AG04449 (cell line): ENCODE data around the gene GTF3C1.

ENCODE experiments used
- CTCF ChIA-PET: fragments of 350-600 bp; formaldehyde crosslinking; extraction: SDS; loops from one replicate; lab custom pipeline; 2021; ENCODE audit warnings: antibody characterized with exemption; lab: Yijun Ruan, JAX
- POLR2A ChIA-PET: fragments of 400-600, 350-600 bp; formaldehyde crosslinking; extraction: SDS; loops from one replicate; lab custom pipeline; 2020; ENCODE audit warnings: antibody characterized with exemption, inconsistent platforms; lab: Yijun Ruan, JAX
- DNase-seq: peaks from one replicate; pipeline ENCODE4 v3.0.0-alpha.2; 2010; ENCODE audit warnings: low read depth, low spot score
- H3K4me3 ChIP-seq: 2 replicates; pipeline ENCODE4 v1.5.1; 2011; ENCODE audit warnings: low read depth, mild to moderate bottlenecking, control low read depth, low read length
- CTCF ChIP-seq: IDR thresholded peaks from one replicate; pipeline ENCODE4 v1.5.1; 2011; ENCODE audit warnings: mild to moderate bottlenecking, moderate library complexity, low read length, control low read depth, inconsistent platforms; ENCODE audit not compliant: insufficient read depth; ENCODE audit errors: missing control alignments

GTF3C1 gene

GRCh38 chr16:27468941-27469531, 80.7 kb downstream of the GTF3C1 start:
- TF ChIP-seq CTCF = no peak
- H3K4me3 ChIP-seq = no peak overlapping the region
- no peak for DNase-seq
- ChIA-PET CTCF (interaction anchor here (1.3 kb wide), 1 partner anchor 9 kb away, joined by 4 read pairs; no protein-coding TSS in a partner anchor), POLR2A (no interaction called here)

GRCh38 chr16:27465483-27465879, 84.2 kb downstream of the GTF3C1 start:
- CTCF ChIA-PET = interaction anchor here (0.8 kb wide), 1 partner anchor 9 kb away, joined by 3 read pairs; no protein-coding TSS in a partner anchor
- no peak overlapping the region for H3K4me3 ChIP-seq
- TF ChIP-seq CTCF = no peak
- POLR2A ChIA-PET = no interaction called here
- no peak for DNase-seq

GRCh38 chr16:27464626-27465482, 84.9 kb downstream of the GTF3C1 start:
- no peak overlapping the region for H3K4me3 ChIP-seq
- TF ChIP-seq CTCF = no peak
- POLR2A ChIA-PET = no interaction called here
- no peak for DNase-seq
- CTCF ChIA-PET = interaction anchor here (0.6 to 0.8 kb wide), 3 partner anchors 8 to 242 kb away, joined by 3 read pairs; no protein-coding TSS in a partner anchor

GRCh38 chr16:27463741-27464591, 85.7 kb downstream of the GTF3C1 start:
- POLR2A ChIA-PET = no interaction called here

More at GRCh38 chr16:27463741-27464591, 85.7 kb downstream of the GTF3C1 start:
- TF ChIP-seq CTCF = no peak
- no peak for DNase-seq
- no peak overlapping the region for H3K4me3 ChIP-seq
- CTCF ChIA-PET = interaction anchor here (0.7 kb wide), 1 partner anchor 242 kb away, joined by 3 read pairs; no protein-coding TSS in a partner anchor
